H1 (cell line): ENCODE results near the gene LACTB. TPM values are rescaled to one million over a fixed set of nuclear protein-coding genes. Genes with fewer than 3 reads are reported as not detected.

Experiments
- CTCF ChIA-PET: fragments of 300-600 bp; sonication (Branson Sonifier 250); formaldehyde crosslinking; loops from one replicate; lab custom pipeline; 2021; ENCODE audit not compliant: partially characterized antibody; lab: Charles Lee
- POLR2A ChIA-PET: fragments of 300-600 bp; sonication (Branson Sonifier 250); formaldehyde crosslinking; loops from one replicate; lab custom pipeline; 2021; ENCODE audit warnings: inconsistent platforms; ENCODE audit not compliant: partially characterized antibody; lab: Charles Lee
- DNase-seq, 2 experiments: peaks; one replicate each; pipeline versions ENCODE4 v3.0.0 to v3.0.0-alpha.2; 2010 to 2022; ENCODE audit warnings: low spot score in 2 of 2, low read depth in 1 of 2, mixed read lengths in 1 of 2
- FAIRE-seq: peaks from 2 replicates; lab custom pipeline; 2011; peaks lifted over from hg19 to GRCh38; lab: Jason Lieb, UNC
- H2AFZ ChIP-seq: 2 replicates; pipeline ENCODE4 v1.8.1; 2012; ENCODE audit warnings: low read length, inconsistent platforms
- H2AK5ac ChIP-seq: 2 replicates; pipeline ENCODE4 v1.6.1; 2013; ENCODE audit warnings: low read depth, low read length
- H2BK120ac ChIP-seq: replicated peaks from 2 replicates; pipeline ENCODE3; 2013; ENCODE audit warnings: low read depth, low read length, inconsistent platforms
- H2BK12ac ChIP-seq: 2 replicates; pipeline ENCODE4 v1.6.1; 2013; ENCODE audit warnings: low read depth, low read length
- H2BK15ac ChIP-seq: 2 replicates; pipeline ENCODE4 v1.6.1; 2013; ENCODE audit warnings: low read length
- H2BK20ac ChIP-seq: 2 replicates; pipeline ENCODE4 v1.6.1; 2013; ENCODE audit warnings: low read length
- H2BK5ac ChIP-seq: 2 replicates; pipeline ENCODE4 v1.6.1; 2013; ENCODE audit warnings: low read depth, low read length
- H3K14ac ChIP-seq: 2 replicates; pipeline ENCODE4 v1.6.1; 2013; ENCODE audit warnings: inconsistent platforms; ENCODE audit not compliant: insufficient read length
- H3K18ac ChIP-seq: 2 replicates; pipeline ENCODE4 v1.6.1; 2013; ENCODE audit warnings: low read length; ENCODE audit errors: extremely low read depth
- H3K23ac ChIP-seq: 2 replicates; pipeline ENCODE4 v1.6.1; 2013; ENCODE audit warnings: inconsistent platforms; ENCODE audit not compliant: insufficient read length
- H3K23me2 ChIP-seq: 2 replicates; pipeline ENCODE4 v1.6.1; 2013; ENCODE audit warnings: low read depth, low read length
- H3K27ac ChIP-seq: 2 replicates; pipeline ENCODE4 v1.6.1; 2011; ENCODE audit warnings: low read depth, low read length, inconsistent platforms
- H3K27me3 ChIP-seq, 4 experiments: replicated peaks in 1 of 4; 1 replicate in 1 of 4; 2 replicates in 3 of 4; pipeline versions ENCODE4 v1.6.1 to v1.8.1; 2011 to 2013; ENCODE audit warnings: low read length in 3 of 4, mild to moderate bottlenecking in 3 of 4, inconsistent platforms in 2 of 4, mixed read lengths in 2 of 4, moderate library complexity in 1 of 4; ENCODE audit not compliant: control insufficient read depth in 3 of 4, insufficient read depth in 3 of 4; ENCODE audit errors: extremely low read depth in 1 of 4
- H3K36me3 ChIP-seq, 4 experiments: 2 replicates each; pipeline versions ENCODE4 v1.6.1 to v1.8.1; 2011 to 2013; ENCODE audit warnings: mild to moderate bottlenecking in 4 of 4, low read length in 3 of 4, moderate library complexity in 2 of 4, control low read depth in 1 of 4, inconsistent platforms in 1 of 4; ENCODE audit not compliant: insufficient read depth in 4 of 4, control insufficient read depth in 2 of 4
- H3K4ac ChIP-seq: replicated peaks from 2 replicates; pipeline ENCODE3; 2013; ENCODE audit warnings: low read length, low read depth, mixed read lengths, inconsistent platforms; ENCODE audit not compliant: insufficient read length
- H3K4me1 ChIP-seq, 4 experiments: replicated peaks in 1 of 4; 1 replicate in 1 of 4; 2 replicates in 3 of 4; pipeline versions ENCODE4 v1.6.1 to v1.8.1; 2011 to 2013; ENCODE audit warnings: low read length in 3 of 4, inconsistent platforms in 2 of 4, mixed read lengths in 1 of 4; ENCODE audit not compliant: insufficient read depth in 4 of 4, control insufficient read depth in 3 of 4
- H3K4me2 ChIP-seq, 2 experiments: 2 replicates each; pipeline versions ENCODE4 v1.6.1 to v1.8.1; 2011 to 2013; ENCODE audit warnings: low read depth in 2 of 2, low read length in 2 of 2, control low read depth in 1 of 2, inconsistent platforms in 1 of 2, mild to moderate bottlenecking in 1 of 2; ENCODE audit not compliant: insufficient read depth in 1 of 2
- H3K4me3 ChIP-seq, 4 experiments: fragments of 200-600, 300-600 bp in 1 of 4; sonication (generic), shearing (Covaris generic), sonication (Bioruptor Twin) in 1 of 4; 2 replicates each; pipeline versions ENCODE4 v1.5.1 to v1.8.1; 2011 to 2016; ENCODE audit warnings: low read length in 4 of 4, low read depth in 3 of 4, control low read depth in 2 of 4, inconsistent platforms in 2 of 4, mild to moderate bottlenecking in 2 of 4, mixed read lengths in 1 of 4, moderate library complexity in 1 of 4; ENCODE audit not compliant: insufficient read depth in 2 of 4; ENCODE audit errors: extremely low read depth in 1 of 4
- H3K56ac ChIP-seq: replicated peaks from 2 replicates; pipeline ENCODE3; 2013; ENCODE audit warnings: low read depth, mild to moderate bottlenecking, mixed read lengths, low read length, inconsistent platforms; ENCODE audit not compliant: insufficient read length
- H3K79me1 ChIP-seq: 2 replicates; pipeline ENCODE4 v1.6.1; 2013; ENCODE audit warnings: low read depth, low read length, control low read depth
- H3K79me2 ChIP-seq, 2 experiments: 2 replicates each; pipeline versions ENCODE4 v1.6.1 to v1.8.1; 2012 to 2013; ENCODE audit warnings: low read length in 2 of 2, mild to moderate bottlenecking in 2 of 2, inconsistent platforms in 1 of 2; ENCODE audit not compliant: insufficient read depth in 2 of 2, control insufficient read depth in 1 of 2
- H3K9ac ChIP-seq, 4 experiments: replicated peaks in 1 of 4; 1 replicate in 1 of 4; 2 replicates in 3 of 4; pipeline versions ENCODE4 v1.6.1 to v1.8.1; 2011 to 2013; ENCODE audit warnings: low read depth in 3 of 4, low read length in 3 of 4, control low read depth in 2 of 4, mild to moderate bottlenecking in 2 of 4, moderate library complexity in 2 of 4, inconsistent platforms in 1 of 4; ENCODE audit errors: extremely low read depth in 1 of 4
- H3K9me3 ChIP-seq, 2 experiments: 2 replicates each; pipeline versions ENCODE4 v1.6.1 to v1.8.1; 2012 to 2013; ENCODE audit warnings: mild to moderate bottlenecking in 2 of 2, moderate library complexity in 2 of 2, control low read depth in 1 of 2, inconsistent platforms in 1 of 2, low read depth in 1 of 2, low read length in 1 of 2, mixed read lengths in 1 of 2; ENCODE audit not compliant: insufficient read depth in 2 of 2
- H4K20me1 ChIP-seq, 2 experiments: replicated peaks in 1 of 2; 2 replicates each; pipeline versions ENCODE3 to v1.8.1; 2011 to 2013; ENCODE audit warnings: inconsistent platforms in 2 of 2, low read length in 2 of 2, mild to moderate bottlenecking in 1 of 2; ENCODE audit not compliant: insufficient read depth in 2 of 2, control insufficient read depth in 1 of 2
- H4K5ac ChIP-seq: 2 replicates; pipeline ENCODE4 v1.6.1; 2013; ENCODE audit warnings: low read length, low read depth, mixed read lengths, inconsistent platforms; ENCODE audit not compliant: insufficient read length
- H4K8ac ChIP-seq: 2 replicates; pipeline ENCODE4 v1.8.0; 2013; ENCODE audit warnings: mild to moderate bottlenecking, moderate library complexity, low read length, inconsistent platforms; ENCODE audit not compliant: insufficient read depth; ENCODE audit errors: extremely low read depth
- H4K91ac ChIP-seq: replicated peaks from 2 replicates; pipeline ENCODE3; 2013; ENCODE audit warnings: low read length, mixed read lengths, inconsistent platforms; ENCODE audit not compliant: insufficient read length
- BRCA1 ChIP-seq: IDR thresholded peaks from 2 replicates; pipeline ENCODE4 v1.6.1; 2012; ENCODE audit warnings: low read depth, low read length, improper control_type of control experiment
- HDAC6 ChIP-seq: IDR thresholded peaks from one replicate; pipeline ENCODE4 v1.7.1; 2012; ENCODE audit warnings: low read depth, mild to moderate bottlenecking, inconsistent platforms, low read length, moderate library complexity
- RXRA ChIP-seq: IDR thresholded peaks from 2 replicates; pipeline ENCODE4 v1.6.1; 2011; ENCODE audit warnings: low read depth, mild to moderate bottlenecking, low read length, moderate library complexity; ENCODE audit not compliant: insufficient read depth
- SIX5 ChIP-seq: IDR thresholded peaks from 2 replicates; pipeline ENCODE4 v1.6.1; 2011; ENCODE audit warnings: mild to moderate bottlenecking, low read depth, low read length
- SP4 ChIP-seq: IDR thresholded peaks from 2 replicates; pipeline ENCODE4 v1.6.1; 2012; ENCODE audit warnings: low read length, inconsistent platforms
- TAF1 ChIP-seq: IDR thresholded peaks from 2 replicates; pipeline ENCODE4 v1.6.1; 2011; ENCODE audit warnings: mild to moderate bottlenecking, low read depth, low read length
- WGBS, 2 experiments: shearing (Covaris generic) in 1 of 2; methylation state at CpG; one replicate each; pipeline versions ENCODE4 v1.1.6 to v1.1.7; 2013 to 2015; ENCODE audit warnings: low lambda C conversion rate in 2 of 2, mixed read lengths in 2 of 2, inconsistent platforms in 1 of 2, low coverage in 1 of 2, missing lambda C conversion rate in 1 of 2; ENCODE audit not compliant: insufficient replicate concordance in 2 of 2, insufficient coverage in 1 of 2, insufficient read length in 1 of 2; ENCODE audit errors: extremely low coverage in 1 of 2, missing lambda C conversion rate in 1 of 2; 5-methylcytosine and 5-hydroxymethylcytosine counted together
- polyA plus RNA-seq, 7 experiments: library from polyadenylated mRNA; depleted of rRNA in 3 of 7; stranded (reverse) in 5 of 7; unstranded in 2 of 7; fragments of >200 nt in 5 of 7; fragments of 200-250 nt in 2 of 7; gene quantifications; 1 replicate in 5 of 7; 2 replicates in 1 of 7; 4 replicates in 1 of 7; pipeline versions ENCODE4 v1.2.1 to v1.2.3, GENCODE V29; 2011 to 2013; ENCODE audit warnings: missing spikeins in 2 of 7, mixed read lengths in 2 of 7
- total RNA-seq: library from RNA; stranded (reverse); fragmentation: NEBNext Ultra II Directional; extraction: Animal tissue kit (Norgen Biotek cat#: 25700); gene quantifications from 2 replicates; pipeline ENCODE4 v1.2.1, GENCODE V29; 2021

The LACTB gene
- total and polyA plus RNA-seq, 2 of the 8 experiments (the other 6 are each of a cell fraction or from before 2014, with no cell fraction given): 5.8 to 14.9 TPM

GRCh38 chr15:63176302-63176701 is 54.6 kb downstream of the LACTB start:
- H3K4me1 ChIP-seq: peaks cover 0 to 9% (median 0%) of the 10 kb centered on the region in 4 experiments; a peak in 2 of 7 replicates
- WGBS, 2 experiments: 94% methylated on average over 3 of the region's 3 CpGs; no CpG with 5 or more reads in 1 of the 2 experiments
- FAIRE-seq (no peak), DNase-seq (peak in 1 of 2 experiments; percentile 16)
- POLR2A ChIA-PET: interaction anchor here (2.1 kb wide), 1 partner anchor 12 kb away, joined by 6 read pairs; the partner anchor contains the start of gene RAB8B
- no peak overlapping the region for H2BK15ac ChIP-seq
- no peak overlapping the region for H3K56ac ChIP-seq
- CTCF ChIA-PET: interaction anchor here (0.5 to 0.9 kb wide), 3 partner anchors 12 to 135 kb away, joined by 3 read pairs; no protein-coding TSS in a partner anchor
- no peaks in the 10 kb centered on the region for H3K27me3 ChIP-seq
- no peak overlapping the region for H2BK5ac ChIP-seq
- H4K20me1 ChIP-seq: no peaks in the 10 kb centered on the region
- no peak overlapping the region for H2AK5ac ChIP-seq
- no peak overlapping the region for H3K23ac ChIP-seq
- no peak overlapping the region for H3K4me2 ChIP-seq
- H2AFZ ChIP-seq: no peak overlapping the region
- H3K27ac ChIP-seq: no peak overlapping the region
- no peak overlapping the region for H3K18ac ChIP-seq
- no peak overlapping the region for H4K8ac ChIP-seq
- no peaks in the 10 kb centered on the region; the same call in 1 of the 2 replicates for H3K23me2 ChIP-seq
- H3K14ac ChIP-seq: no peak overlapping the region
- no peak overlapping the region for H4K5ac ChIP-seq
- no peak overlapping the region for H2BK120ac ChIP-seq
- no peak overlapping the region for H3K9ac ChIP-seq
- no peaks in the 10 kb centered on the region for H3K79me2 ChIP-seq
- H4K91ac ChIP-seq: no peak overlapping the region
- no peaks in the 10 kb centered on the region for H3K36me3 ChIP-seq
- no peak overlapping the region for H2BK12ac ChIP-seq
- no peaks in the 10 kb centered on the region for H3K9me3 ChIP-seq
- no peak overlapping the region for H3K4me3 ChIP-seq
- H3K79me1 ChIP-seq: no peaks in the 10 kb centered on the region
- no peak overlapping the region for H3K4ac ChIP-seq
- H2BK20ac ChIP-seq: 0 out of 2 replicates have a peak overlapping the region, but pooled peaks have one; percentile 3
- TF ChIP-seq SIX5 (no peak), HDAC6 (no peak), BRCA1 (no peak), SP4 (no peak), RXRA (no peak), TAF1 (no peak)
